B cell (primary cell): ENCODE results near the gene CLEC18C. TPM values are rescaled to one million over a fixed set of nuclear protein-coding genes. Genes with fewer than 3 reads are reported as not detected.
"Not testable (repeated sequence)": the region's sequence is repeated elsewhere in the genome, so short reads cannot be mapped to it uniquely, and the experiment has no call there.

Experiments
- ATAC-seq: fragments of 200-7000 bp; cut with Tn5 transposase; one replicate; pipeline ENCODE4 v1.10.0; 2021; ENCODE audit warnings: low read depth, mild to moderate bottlenecking, moderate number of reproducible peaks, moderate library complexity
- CTCF ChIA-PET: fragments of 350-600 bp; sonication (Branson Sonifier 250); formaldehyde crosslinking; loops from one replicate; lab custom pipeline; 2021; ENCODE audit warnings: antibody characterized with exemption, inconsistent platforms; lab: Charles Lee
- POLR2A ChIA-PET: fragments of 350-600 bp; sonication (Branson Sonifier 250); formaldehyde crosslinking; loops from one replicate; lab custom pipeline; 2021; ENCODE audit warnings: antibody characterized with exemption; lab: Charles Lee
- DNase-seq: peaks from one replicate; pipeline ENCODE4 v3.0.0; 2013
- H2AFZ ChIP-seq: 2 replicates; pipeline ENCODE4 v1.6.1; 2012; ENCODE audit warnings: mild to moderate bottlenecking, low read depth, low read length; ENCODE audit not compliant: insufficient read depth, poor library complexity, severe bottlenecking
- H3K27ac ChIP-seq, 2 donors: 1 replicate in 1 of 2; 2 replicates in 1 of 2; pipeline ENCODE4 v1.5.1; 2012 to 2013; ENCODE audit warnings: low read length in 2 of 2, mild to moderate bottlenecking in 2 of 2, moderate library complexity in 1 of 2
- H3K27me3 ChIP-seq, 4 experiments: fragments of 200-600 bp in 1 of 4; sonication (generic) in 1 of 4; replicated peaks in 1 of 4; 1 replicate in 2 of 4; 2 replicates in 2 of 4; pipeline versions ENCODE4 v1.6.1 to v1.7.0; 2013 to 2016; ENCODE audit warnings: low read length in 3 of 4, mild to moderate bottlenecking in 2 of 4, mixed read lengths in 1 of 4, moderate library complexity in 1 of 4; ENCODE audit not compliant: insufficient read depth in 4 of 4, control insufficient read depth in 3 of 4; ENCODE audit errors: control extremely low read depth in 1 of 4
- H3K36me3 ChIP-seq, 2 experiments: replicated peaks in 1 of 2; 1 replicate in 1 of 2; 2 replicates in 1 of 2; pipeline versions ENCODE4 v1.6.1 to v1.7.1; 2013; ENCODE audit warnings: low read length in 1 of 2; ENCODE audit not compliant: insufficient read depth in 2 of 2, control insufficient read depth in 1 of 2; ENCODE audit errors: control extremely low read depth in 1 of 2, extremely low read depth in 1 of 2
- H3K4me1 ChIP-seq, 2 donors: fragments of 200-600 bp in 1 of 2; sonication (generic) in 1 of 2; 1 replicate in 1 of 2; 2 replicates in 1 of 2; pipeline versions ENCODE4 v1.5.1 to v1.6.1; 2013 to 2017; ENCODE audit warnings: low read length in 2 of 2; ENCODE audit not compliant: control insufficient read depth in 2 of 2, insufficient read depth in 2 of 2
- H3K4me2 ChIP-seq: replicated peaks from 2 replicates; pipeline ENCODE3; 2012; ENCODE audit warnings: mild to moderate bottlenecking, low read depth, low read length; ENCODE audit not compliant: poor library complexity, severe bottlenecking
- H3K4me3 ChIP-seq, 5 experiments: fragments of 200-600 bp in 1 of 5; sonication (generic) in 1 of 5; 1 replicate in 3 of 5; 2 replicates in 2 of 5; pipeline versions ENCODE4 v1.5.1 to v1.7.0; 2011 to 2016; ENCODE audit warnings: low read length in 4 of 5, mild to moderate bottlenecking in 4 of 5, low read depth in 2 of 5, control low read depth in 1 of 5, moderate library complexity in 1 of 5; ENCODE audit not compliant: insufficient read depth in 1 of 5; ENCODE audit errors: control extremely low read depth in 1 of 5, extremely low read depth in 1 of 5
- H3K79me2 ChIP-seq: fragments of 200-600 bp; sonication (generic); one replicate; pipeline ENCODE4 v1.6.0; 2016; ENCODE audit warnings: low read length; ENCODE audit not compliant: control insufficient read depth, insufficient read depth
- H3K9ac ChIP-seq: fragments of 200-600 bp; sonication (generic); 2 replicates; pipeline ENCODE4 v1.6.1; 2017; ENCODE audit warnings: mild to moderate bottlenecking, low read length, moderate library complexity
- H3K9me3 ChIP-seq, 3 donors: one replicate each; pipeline versions ENCODE4 v1.6.1 to v1.7.1; 2013; ENCODE audit warnings: low read length in 2 of 3; ENCODE audit not compliant: control insufficient read depth in 2 of 3, insufficient read depth in 1 of 3; ENCODE audit errors: control extremely low read depth in 1 of 3
- H4K20me1 ChIP-seq: 2 replicates; pipeline ENCODE4 v1.6.0; 2012; ENCODE audit warnings: mild to moderate bottlenecking, low read length; ENCODE audit not compliant: insufficient read depth, control insufficient read depth, poor library complexity, severe bottlenecking
- H3K27ac Mint-ChIP-seq: one replicate; pipeline ENCODE4 v1.8.0; 2021; ENCODE audit warnings: mixed read lengths
- H3K27me3 Mint-ChIP-seq: one replicate; pipeline ENCODE4 v1.8.0; 2021; ENCODE audit warnings: mixed read lengths
- H3K4me1 Mint-ChIP-seq: one replicate; pipeline ENCODE4 v1.8.0; 2021; ENCODE audit warnings: mixed read lengths
- H3K4me3 Mint-ChIP-seq: one replicate; pipeline ENCODE4 v1.8.0; 2021; ENCODE audit warnings: mixed read lengths
- H3K9me3 Mint-ChIP-seq: one replicate; pipeline ENCODE4 v1.8.0; 2022; ENCODE audit warnings: mixed read lengths; ENCODE audit not compliant: insufficient read depth
- WGBS: methylation state at CpG from one replicate; pipeline ENCODE4 v1.1.5; 2013; ENCODE audit warnings: missing lambda C conversion rate; ENCODE audit not compliant: insufficient coverage; 5-methylcytosine and 5-hydroxymethylcytosine counted together
- intact Hi-C: fragments of 100-400 bp; cut with micrococcal nuclease; formaldehyde crosslinking; loops from one replicate; pipeline ENCODE4 v1.10.0; 2022
- polyA plus RNA-seq: library from polyadenylated mRNA; depleted of rRNA; stranded (reverse); fragments of >200 nt; gene quantifications from 2 replicates; pipeline ENCODE4 v1.2.3, GENCODE V29; 2012
- total RNA-seq, 2 donors: library from RNA; stranded (reverse); fragments of 120-200 nt in 1 of 2; gene quantifications; 1 replicate in 1 of 2; 2 replicates in 1 of 2; pipeline versions ENCODE4 v1.2.3 to v1.2.4, GENCODE V29; 2013 to 2022

Gene CLEC18C
- total and polyA plus RNA-seq, 2 donors (not counting 1 experiment from before 2014, with no cell fraction given): 0.88 to 1.2 TPM

- POLR2A ChIA-PET, H3K4me2 ChIP-seq, CTCF ChIA-PET, intact Hi-C loops, H2AFZ ChIP-seq, H3K4me3 Mint-ChIP-seq, H3K9me3 ChIP-seq, H3K27ac Mint-ChIP-seq, H3K4me3 ChIP-seq, H3K79me2 ChIP-seq, H3K27ac ChIP-seq, H4K20me1 ChIP-seq, H3K4me1 ChIP-seq, H3K36me3 ChIP-seq, H3K9me3 Mint-ChIP-seq, H3K4me1 Mint-ChIP-seq, H3K27me3 Mint-ChIP-seq, DNase-seq, ATAC-seq, H3K9ac ChIP-seq, H3K27me3 ChIP-seq: not testable (repeated sequence)
- no CpG with 5 or more reads among the region's 2 CpGs for WGBS
Measured at GRCh38 chr16:70222574-70222973, 49.0 kb downstream of the CLEC18C start.

GRCh38 chr16:70223216-70223615 lies 49.6 kb downstream of the CLEC18C start:
- H3K27me3 ChIP-seq, H3K9me3 ChIP-seq, intact Hi-C loops, H3K79me2 ChIP-seq, H3K27me3 Mint-ChIP-seq, H3K4me2 ChIP-seq, ATAC-seq, H3K9ac ChIP-seq, H3K9me3 Mint-ChIP-seq, H2AFZ ChIP-seq, H3K27ac Mint-ChIP-seq, DNase-seq, H4K20me1 ChIP-seq, CTCF ChIA-PET, H3K27ac ChIP-seq, POLR2A ChIA-PET, H3K4me3 Mint-ChIP-seq, H3K4me3 ChIP-seq, H3K36me3 ChIP-seq, H3K4me1 ChIP-seq, H3K4me1 Mint-ChIP-seq: not testable (repeated sequence)
- no CpG with 5 or more reads among the region's 2 CpGs for WGBS

GRCh38 chr16:70223971-70224513 lies 50.5 kb downstream of the CLEC18C start:
- H3K27me3 Mint-ChIP-seq, H3K27ac Mint-ChIP-seq, H3K4me3 ChIP-seq, H3K27me3 ChIP-seq, H4K20me1 ChIP-seq, H3K79me2 ChIP-seq, H3K4me2 ChIP-seq, POLR2A ChIA-PET, H3K36me3 ChIP-seq, H3K4me1 ChIP-seq, CTCF ChIA-PET, H3K4me3 Mint-ChIP-seq, DNase-seq, H3K9me3 Mint-ChIP-seq, H3K9ac ChIP-seq, H3K4me1 Mint-ChIP-seq, H3K9me3 ChIP-seq, H3K27ac ChIP-seq, H2AFZ ChIP-seq, ATAC-seq, intact Hi-C loops: not testable (repeated sequence)
- no CpG with 5 or more reads among the region's 3 CpGs for WGBS

- H3K9ac ChIP-seq, H3K4me2 ChIP-seq, H3K4me3 Mint-ChIP-seq, H3K9me3 ChIP-seq, POLR2A ChIA-PET, ATAC-seq, H3K27me3 ChIP-seq, DNase-seq, H3K4me3 ChIP-seq, H3K9me3 Mint-ChIP-seq, H3K27ac Mint-ChIP-seq, intact Hi-C loops, CTCF ChIA-PET, H4K20me1 ChIP-seq, H2AFZ ChIP-seq, H3K4me1 Mint-ChIP-seq, H3K36me3 ChIP-seq, H3K27me3 Mint-ChIP-seq, H3K4me1 ChIP-seq, H3K27ac ChIP-seq, H3K79me2 ChIP-seq: not testable (repeated sequence)
- 98% methylated on average over 8 of the region's 24 CpGs for WGBS
Measured at GRCh38 chr16:70224645-70225044, 51.1 kb downstream of the CLEC18C start.
